SJCRH30 (cell line): ENCODE data around the gene TRIM44. TPM values are rescaled to one million over a fixed set of nuclear protein-coding genes. Genes with fewer than 3 reads are reported as not detected.
"Not testable (repeated sequence)": the region's sequence is repeated elsewhere in the genome, so short reads cannot be mapped to it uniquely, and the experiment has no call there.

Experiments
- DNase-seq, 2 experiments: peaks; one replicate each; pipeline ENCODE4 v3.0.0-alpha.2; 2015 to 2020
- H3K27ac ChIP-seq: fragments of 250-450 bp; sonication (Bioruptor Pico); 2 replicates; pipeline ENCODE4 v1.5.1; 2020; ENCODE audit warnings: mild to moderate bottlenecking, moderate library complexity
- H3K27me3 ChIP-seq: fragments of 250-450 bp; sonication (Bioruptor Pico); 2 replicates; pipeline ENCODE4 v1.5.1; 2020; ENCODE audit warnings: mild to moderate bottlenecking, moderate library complexity
- H3K36me3 ChIP-seq: fragments of 250-450 bp; sonication (Bioruptor Pico); 2 replicates; pipeline ENCODE4 v1.5.1; 2020; ENCODE audit warnings: mild to moderate bottlenecking, moderate library complexity
- H3K4me1 ChIP-seq: fragments of 250-450 bp; sonication (Bioruptor Pico); 2 replicates; pipeline ENCODE4 v1.5.1; 2020; ENCODE audit warnings: mild to moderate bottlenecking, moderate library complexity
- H3K4me3 ChIP-seq: fragments of 250-450 bp; sonication (Bioruptor Pico); 2 replicates; pipeline ENCODE4 v1.5.1; 2020; ENCODE audit warnings: mild to moderate bottlenecking, moderate library complexity
- H3K9me3 ChIP-seq: fragments of 250-450 bp; sonication (Bioruptor Pico); replicated peaks from 2 replicates; pipeline ENCODE4 v1.5.1; 2020; ENCODE audit warnings: mild to moderate bottlenecking, moderate library complexity
- total RNA-seq: library from RNA; depleted of rRNA; stranded (reverse); fragments of >200 nt; shearing (Covaris generic); gene quantifications from 2 replicates; pipeline ENCODE4 v1.2.3, GENCODE V29; 2014

TRIM44 gene
- total RNA-seq, 1 experiment from 2014 or later, result 66.8 TPM

- no peak overlapping the region for H3K27ac ChIP-seq
- no peaks in the 10 kb centered on the region for H3K27me3 ChIP-seq
- no peak for DNase-seq
- peaks cover 3% of the 10 kb centered on the region; the same call in 1 of the 2 replicates for H3K4me1 ChIP-seq
- no peaks in the 10 kb centered on the region for H3K36me3 ChIP-seq
- H3K9me3 ChIP-seq, result no peaks in the 10 kb centered on the region
- no peak overlapping the region for H3K4me3 ChIP-seq
These were observed 186.0 kb downstream of the TRIM44 start for GRCh38 chr11:35848616-35849015.

GRCh38 chr11:35850191-35850590, 187.6 kb downstream of the TRIM44 start:
- H3K9me3 ChIP-seq, result no peaks in the 10 kb centered on the region
- H3K4me1 ChIP-seq, result peaks cover 2% of the 10 kb centered on the region; the same call in 1 of the 2 replicates
- no peaks in the 10 kb centered on the region for H3K36me3 ChIP-seq
- no peak overlapping the region for H3K27ac ChIP-seq
- DNase-seq, result peak; percentile 16 to 58
- no peak overlapping the region for H3K4me3 ChIP-seq
- H3K27me3 ChIP-seq, result no peaks in the 10 kb centered on the region

- DNase-seq, result no peak
- no peaks in the 10 kb centered on the region for H3K27me3 ChIP-seq
- H3K4me1 ChIP-seq, result no peaks in the 10 kb centered on the region; the same call in none of the 2 replicates
- no peaks in the 10 kb centered on the region for H3K36me3 ChIP-seq
- no peaks in the 10 kb centered on the region for H3K9me3 ChIP-seq
- H3K4me3 ChIP-seq, result no peak overlapping the region
- H3K27ac ChIP-seq, result no peak overlapping the region
These were observed 188.8 kb downstream of the TRIM44 start for GRCh38 chr11:35851342-35851741.

- Histone ChIP-seq H3K36me3 (no peaks in the 10 kb centered on the region), H3K9me3 (no peaks in the 10 kb centered on the region), H3K4me1 (peaks cover 7% of the 10 kb centered on the region), H3K27ac (no peak overlapping the region), H3K27me3 (no peaks in the 10 kb centered on the region), H3K4me3 (no peak overlapping the region)
- peak; percentile 8 to 34 for DNase-seq
These were observed 189.5 kb downstream of the TRIM44 start for GRCh38 chr11:35852056-35852455.

DNA sequence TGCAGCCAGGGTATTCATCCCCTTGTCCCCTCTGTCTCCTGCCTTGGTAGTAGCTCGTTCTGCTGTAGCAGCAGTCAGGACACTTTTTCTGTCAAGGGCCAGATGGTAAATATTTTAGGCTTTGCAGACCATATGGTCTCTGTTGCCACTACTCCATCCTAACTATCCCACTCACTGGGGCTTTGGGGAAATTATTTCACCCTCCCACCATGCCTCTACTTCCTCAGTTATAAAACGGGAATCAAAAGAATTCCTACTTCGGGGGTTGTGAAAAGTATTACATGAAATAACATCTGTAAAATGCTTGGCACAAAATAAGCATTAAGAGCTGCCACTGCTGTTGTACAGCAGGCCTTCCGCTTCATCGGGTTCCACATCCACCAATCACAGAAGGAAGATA, 191.4 kb downstream of the TRIM44 start:
- Histone ChIP-seq H3K27ac (no peak overlapping the region), H3K4me3 (no peak overlapping the region)
- no peak for DNase-seq

DNA sequence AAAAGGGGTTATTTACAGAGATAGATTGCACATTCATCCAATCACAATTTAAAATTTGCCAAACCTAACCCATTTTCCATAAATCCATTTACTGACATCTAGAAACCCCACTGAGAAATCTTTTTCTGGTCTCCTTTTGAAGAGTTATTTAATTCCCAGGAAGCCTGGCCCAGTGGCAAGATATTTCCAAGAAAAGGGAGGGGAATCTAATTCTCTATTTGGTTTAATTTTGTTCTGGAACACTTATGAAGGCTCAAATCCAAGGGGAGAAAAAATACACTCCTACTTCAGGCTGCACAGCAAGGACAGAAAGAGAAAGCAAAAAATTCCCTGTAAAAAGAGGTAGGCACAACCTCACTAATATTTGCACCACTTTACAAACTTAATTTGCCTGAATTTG, 193.1 kb downstream of the TRIM44 start:
- Histone ChIP-seq H3K4me3 (no peak overlapping the region), H3K4me1 (peaks cover 10% of the 10 kb centered on the region), H3K9me3 (no peaks in the 10 kb centered on the region), H3K36me3 (no peaks in the 10 kb centered on the region), H3K27me3 (no peaks in the 10 kb centered on the region), H3K27ac (no peak overlapping the region)
- DNase-seq, result no peak

More for the DNA sequence above, 191.4 kb downstream of the TRIM44 start:
- Histone ChIP-seq H3K9me3 (no peaks in the 10 kb centered on the region), H3K4me1 (peaks cover 10% of the 10 kb centered on the region), H3K27me3 (no peaks in the 10 kb centered on the region), H3K36me3 (no peaks in the 10 kb centered on the region)

GRCh38 chr11:35856259-35856658, 193.7 kb downstream of the TRIM44 start:
- peaks cover 10% of the 10 kb centered on the region for H3K4me1 ChIP-seq
- no peak overlapping the region for H3K27ac ChIP-seq
- H3K27me3 ChIP-seq, result no peaks in the 10 kb centered on the region
- H3K9me3 ChIP-seq, result no peaks in the 10 kb centered on the region
- no peak overlapping the region for H3K4me3 ChIP-seq
- H3K36me3 ChIP-seq, result no peaks in the 10 kb centered on the region
- no peak for DNase-seq

DNA sequence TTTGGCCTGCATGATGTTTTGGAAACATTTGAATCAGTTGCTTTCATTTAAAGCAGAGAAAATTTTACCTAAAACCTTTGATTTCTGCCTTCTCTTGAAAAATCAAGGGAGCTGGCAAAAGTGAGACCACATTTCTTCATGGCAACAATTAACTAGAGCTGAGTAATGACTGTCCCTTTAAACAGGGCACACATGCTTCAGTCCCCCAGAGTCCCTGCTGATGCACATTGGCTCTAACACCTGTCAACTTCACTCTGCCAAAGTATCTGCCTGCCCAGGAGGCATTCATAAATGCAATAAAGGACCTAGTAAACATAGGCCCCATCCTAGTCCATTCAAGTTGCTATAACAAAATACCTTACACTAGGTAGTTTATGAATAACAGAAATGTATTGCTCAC, 194.2 kb downstream of the TRIM44 start:
- Histone ChIP-seq H3K9me3 (no peaks in the 10 kb centered on the region), H3K27me3 (no peaks in the 10 kb centered on the region), H3K4me3 (no peak overlapping the region), H3K4me1 (peaks cover 10% of the 10 kb centered on the region), H3K27ac (no peak overlapping the region), H3K36me3 (no peaks in the 10 kb centered on the region)
- peak; percentile 62 to 84 for DNase-seq

GRCh38 chr11:35857922-35858321, 195.3 kb downstream of the TRIM44 start:
- H3K36me3 ChIP-seq, result no peaks in the 10 kb centered on the region
- DNase-seq, result no peak
- H3K9me3 ChIP-seq, result no peaks in the 10 kb centered on the region
- no peak overlapping the region for H3K4me3 ChIP-seq
- H3K4me1 ChIP-seq, result peaks cover 10% of the 10 kb centered on the region
- no peaks in the 10 kb centered on the region for H3K27me3 ChIP-seq
- H3K27ac ChIP-seq, result no peak overlapping the region

DNA sequence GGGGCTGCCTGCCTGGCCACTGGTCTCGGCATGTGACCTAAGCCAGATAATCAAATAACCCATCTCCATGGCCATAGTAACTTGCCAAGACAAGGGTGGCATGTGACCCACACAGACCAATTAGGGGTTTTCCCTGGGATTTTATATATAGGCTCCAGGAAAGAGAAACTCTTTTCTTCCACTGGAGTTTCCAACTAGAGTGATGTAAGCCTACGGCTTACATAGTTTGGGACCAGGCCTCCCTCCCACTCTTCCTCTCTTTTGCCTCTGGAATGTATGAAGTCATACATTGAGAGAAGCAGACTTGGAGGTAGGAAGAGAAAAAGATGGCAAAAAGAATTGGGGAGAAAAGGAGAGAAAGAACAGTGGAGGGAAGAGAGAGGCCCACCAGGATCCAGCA, 196.7 kb downstream of the TRIM44 start:
- H3K27me3 ChIP-seq, result no peaks in the 10 kb centered on the region
- H3K9me3 ChIP-seq, result no peaks in the 10 kb centered on the region; the same call in 1 of the 2 replicates
- H3K27ac ChIP-seq, result no peak overlapping the region
- peaks cover 10% of the 10 kb centered on the region for H3K4me1 ChIP-seq
- no peaks in the 10 kb centered on the region for H3K36me3 ChIP-seq
- no peak overlapping the region for H3K4me3 ChIP-seq
- no peak for DNase-seq

- peaks cover 10% of the 10 kb centered on the region for H3K4me1 ChIP-seq
- H3K27ac ChIP-seq, H3K4me3 ChIP-seq, H3K36me3 ChIP-seq, H3K9me3 ChIP-seq, DNase-seq, H3K27me3 ChIP-seq: not testable (repeated sequence)
These were observed 197.6 kb downstream of the TRIM44 start for GRCh38 chr11:35860194-35860593.

GRCh38 chr11:35861191-35861590, 198.6 kb downstream of the TRIM44 start:
- Histone ChIP-seq H3K27ac (no peak overlapping the region), H3K27me3 (no peaks in the 10 kb centered on the region), H3K4me3 (no peak overlapping the region), H3K9me3 (no peaks in the 10 kb centered on the region; the same call in 1 of the 2 replicates), H3K4me1 (peaks cover 10% of the 10 kb centered on the region), H3K36me3 (no peaks in the 10 kb centered on the region)
- DNase-seq, result no peak

DNA sequence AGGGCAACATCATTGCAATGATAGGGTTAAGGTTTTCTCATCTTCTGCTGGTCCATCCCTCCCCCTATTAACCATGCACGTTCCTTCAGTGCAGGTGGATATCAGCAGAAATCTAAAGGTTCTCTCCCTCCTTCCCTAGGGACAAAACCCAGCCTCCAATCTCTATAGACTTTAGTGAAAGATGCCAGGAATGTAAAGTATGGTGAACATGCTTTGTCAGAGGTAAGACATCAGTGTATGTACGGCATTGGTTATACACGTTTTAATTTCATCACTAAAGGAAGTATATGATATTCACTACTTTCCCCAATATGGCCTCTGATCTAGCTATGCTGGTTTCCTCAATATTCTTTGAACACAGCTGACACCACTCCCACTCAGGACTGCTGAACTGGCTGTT, 200.1 kb downstream of the TRIM44 start:
- Histone ChIP-seq H3K27ac (no peak overlapping the region), H3K9me3 (no peaks in the 10 kb centered on the region; the same call in 1 of the 2 replicates), H3K36me3 (no peaks in the 10 kb centered on the region), H3K4me1 (no peaks in the 10 kb centered on the region), H3K27me3 (no peaks in the 10 kb centered on the region), H3K4me3 (no peak overlapping the region)
- no peak for DNase-seq

DNA sequence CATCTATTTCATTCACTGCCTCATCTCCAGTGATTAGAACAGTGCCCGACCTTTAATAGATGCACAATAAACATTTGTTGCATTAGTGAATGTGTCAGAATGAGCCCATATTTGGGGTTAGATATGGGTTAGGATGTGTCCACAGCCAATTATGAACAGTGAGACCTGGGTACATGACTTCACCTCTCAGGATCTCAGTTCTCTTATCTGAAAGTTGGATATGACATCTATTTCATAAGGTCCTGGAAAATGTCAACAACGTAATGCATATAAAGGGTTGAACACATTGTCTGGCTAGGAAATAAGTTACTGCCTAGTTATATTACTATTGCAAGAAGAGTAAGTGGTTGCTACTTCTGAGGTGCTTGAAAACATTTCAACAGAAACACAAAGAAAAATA, 201.6 kb downstream of the TRIM44 start:
- H3K27ac ChIP-seq, result no peak overlapping the region

DNA sequence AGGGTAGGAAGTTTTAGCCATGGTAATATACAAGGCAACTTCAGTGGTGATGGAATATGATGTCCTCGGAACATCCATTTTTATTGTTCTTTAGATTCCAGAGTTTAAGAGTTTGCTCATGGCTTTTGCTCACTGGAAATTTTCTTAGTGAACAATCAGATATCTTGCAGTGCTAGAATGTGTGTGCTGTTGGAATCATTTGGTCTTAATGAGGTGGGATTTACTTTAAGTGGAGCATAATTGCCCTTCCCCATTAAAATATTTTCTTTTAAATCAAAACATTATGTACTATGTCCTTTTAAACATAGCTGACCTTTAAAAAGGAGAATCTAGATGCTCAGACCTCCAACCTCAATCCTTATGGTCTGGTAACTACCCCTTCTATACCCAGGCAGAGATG, 204.0 kb downstream of the TRIM44 start:
- no peak for DNase-seq
- Histone ChIP-seq H3K36me3 (no peaks in the 10 kb centered on the region), H3K27ac (no peak overlapping the region), H3K4me3 (no peak overlapping the region), H3K27me3 (no peaks in the 10 kb centered on the region), H3K4me1 (no peaks in the 10 kb centered on the region), H3K9me3 (peaks cover 13% of the 10 kb centered on the region)

More for the DNA sequence above, 201.6 kb downstream of the TRIM44 start:
- no peak for DNase-seq
- Histone ChIP-seq H3K9me3 (peaks cover 11% of the 10 kb centered on the region), H3K4me3 (no peak overlapping the region), H3K27me3 (no peaks in the 10 kb centered on the region), H3K4me1 (no peaks in the 10 kb centered on the region), H3K36me3 (no peaks in the 10 kb centered on the region)
